Stimulated activated CD4-positive, alpha-beta T cell treated with anti-CD3 and anti-CD28 coated beads, Interleukin-4, amount 100 ng/mL, for 1 hour (primary cell): ENCODE results near the gene SERPINB3.
"Not testable (repeated sequence)": the region's sequence is repeated elsewhere in the genome, so short reads cannot be mapped to it uniquely, and the experiment has no call there.

ENCODE experiments used
- DNase-seq: peaks from one replicate; pipeline ENCODE4 v3.0.0-alpha.2; 2020

The SERPINB3 gene

GRCh38 chr18:63644694-63645093 lies 17.0 kb downstream of the SERPINB3 start:
- DNase-seq, result not testable (repeated sequence)

GRCh38 chr18:63644142-63644541 lies 17.6 kb downstream of the SERPINB3 start, which contains the start of gene SERPINB4:
Gene SERPINB4, minus strand, starts transcription at chr18:63644256. Its CDS starts 679 bp downstream, at chr18:63643577.
- not testable (repeated sequence) for DNase-seq

- DNase-seq, result not testable (repeated sequence)
Observed at GRCh38 chr18:63642668-63643356, 18.9 kb downstream of the SERPINB3 start.

GRCh38 chr18:63641157-63641680 lies 20.5 kb downstream of the SERPINB3 start:
- DNase-seq, result not testable (repeated sequence)

- DNase-seq, result no peak
Observed at GRCh38 chr18:63637703-63638102, 24.0 kb downstream of the SERPINB3 start.

- DNase-seq, result no peak
Observed at GRCh38 chr18:63627819-63628218, 33.9 kb downstream of the SERPINB3 start.

- no peak for DNase-seq
Observed at GRCh38 chr18:63626431-63626830, 35.3 kb downstream of the SERPINB3 start.

- DNase-seq, result no peak
Observed at GRCh38 chr18:63624863-63625262, 36.8 kb downstream of the SERPINB3 start.

GRCh38 chr18:63619661-63620060 lies 42.0 kb downstream of the SERPINB3 start:
- DNase-seq, result no peak

- no peak for DNase-seq
Observed at GRCh38 chr18:63617915-63618234, 43.8 kb downstream of the SERPINB3 start.

- no peak for DNase-seq
Observed at GRCh38 chr18:63617049-63617914, 44.4 kb downstream of the SERPINB3 start.

GRCh38 chr18:63613420-63613819 lies 48.3 kb downstream of the SERPINB3 start:
- DNase-seq, result no peak

- DNase-seq, result no peak
Observed at GRCh38 chr18:63606526-63606925, 55.2 kb downstream of the SERPINB3 start.
